Neural cell (in vitro differentiated cells): ENCODE data around the gene MTNR1A. TPM values are rescaled to one million over a fixed set of nuclear protein-coding genes. Genes with fewer than 3 reads are reported as not detected.

Experiments used
- H2AFZ ChIP-seq: fragments of 200-600, 300-800 bp; sonication (generic), shearing (Covaris generic); 2 replicates; pipeline ENCODE4 v1.6.0; 2014; ENCODE audit warnings: low read depth, mild to moderate bottlenecking, antibody characterized with exemption, low read length, moderate library complexity
- H3F3A ChIP-seq: fragments of 200-600 bp; shearing (Covaris generic); 2 replicates; pipeline ENCODE4 v1.6.1; 2016; ENCODE audit warnings: mild to moderate bottlenecking, moderate library complexity, mixed read lengths, antibody characterized with exemption, low read length; ENCODE audit not compliant: insufficient read depth, poor library complexity, severe bottlenecking
- H3K27ac ChIP-seq: fragments of 200-600, 300-800 bp; sonication (generic), shearing (Covaris generic); 2 replicates; pipeline ENCODE4 v1.5.1; 2014; ENCODE audit warnings: mild to moderate bottlenecking, low read length, moderate library complexity
- H3K27me3 ChIP-seq: fragments of 300-800, 200-600 bp; sonication (generic), shearing (Covaris generic); 2 replicates; pipeline ENCODE4 v1.6.0; 2014; ENCODE audit warnings: mild to moderate bottlenecking, low read depth, low read length, moderate library complexity; ENCODE audit not compliant: insufficient read depth
- H3K36me3 ChIP-seq: fragments of 300-800, 200-600 bp; sonication (generic), shearing (Covaris generic); 2 replicates; pipeline ENCODE4 v1.5.1; 2014; ENCODE audit warnings: mild to moderate bottlenecking, antibody characterized with exemption, low read length, moderate library complexity; ENCODE audit not compliant: insufficient read depth
- H3K4me2 ChIP-seq: fragments of 300-800, 200-600 bp; sonication (generic), shearing (Covaris generic); 2 replicates; pipeline ENCODE4 v1.6.0; 2014; ENCODE audit warnings: mild to moderate bottlenecking, low read length
- H3K4me3 ChIP-seq: fragments of 300-800, 200-600 bp; sonication (generic), shearing (Covaris generic); 2 replicates; pipeline ENCODE4 v1.5.1; 2014; ENCODE audit warnings: mild to moderate bottlenecking, low read length, moderate library complexity
- H3K79me2 ChIP-seq: fragments of 200-600 bp; shearing (Covaris generic); replicated peaks from 2 replicates; pipeline ENCODE4 v1.6.0; 2014; ENCODE audit warnings: mild to moderate bottlenecking, low read length, moderate library complexity; ENCODE audit not compliant: insufficient read depth
- H3K9ac ChIP-seq: fragments of 300-800, 200-600 bp; sonication (generic), shearing (Covaris generic); 2 replicates; pipeline ENCODE4 v1.6.1; 2016; ENCODE audit warnings: mild to moderate bottlenecking, low read length, mixed read lengths
- H3K9me2 ChIP-seq: fragments of 200-600 bp; shearing (Covaris generic); 2 replicates; pipeline ENCODE4 v1.6.1; 2016; ENCODE audit warnings: mild to moderate bottlenecking, low read length, mixed read lengths; ENCODE audit not compliant: insufficient read depth
- H3K9me3 ChIP-seq: fragments of 200-600, 300-800 bp; sonication (generic), shearing (Covaris generic); 2 replicates; pipeline ENCODE4 v1.6.1; 2016; ENCODE audit warnings: mild to moderate bottlenecking, mixed run types, low read length, moderate library complexity, mixed read lengths
- H4K20me1 ChIP-seq: fragments of 200-600 bp; shearing (Covaris generic); 2 replicates; pipeline ENCODE4 v1.6.1; 2016; ENCODE audit warnings: mild to moderate bottlenecking, mixed run types; ENCODE audit not compliant: insufficient read depth
- EP300 ChIP-seq: fragments of 450-650 bp; conservative IDR thresholded peaks from 2 replicates; pipeline ENCODE4 v1.6.1; 2014; ENCODE audit warnings: antibody characterized with exemption, mild to moderate bottlenecking, moderate library complexity; ENCODE audit not compliant: poor library complexity, severe bottlenecking
- EZH2 ChIP-seq: fragments of 200-600, 300-800 bp; shearing (Covaris generic), sonication (generic); IDR thresholded peaks from 2 replicates; pipeline ENCODE4 v1.6.1; 2014; ENCODE audit warnings: antibody characterized with exemption, low read length, borderline replicate concordance, mild to moderate bottlenecking; ENCODE audit not compliant: insufficient read depth, poor library complexity, severe bottlenecking
- MXI1 ChIP-seq: fragments of 450-650 bp; conservative IDR thresholded peaks from 2 replicates; pipeline ENCODE4 v1.6.1; 2014; ENCODE audit warnings: antibody characterized with exemption, mild to moderate bottlenecking; ENCODE audit not compliant: poor library complexity, severe bottlenecking
- POLR2AphosphoS5 ChIP-seq: IDR thresholded peaks from 2 replicates; pipeline ENCODE4 v1.6.1; 2012
- RAD21 ChIP-seq: fragments of 450-650 bp; conservative IDR thresholded peaks from 2 replicates; pipeline ENCODE4 v1.6.1; 2014; ENCODE audit warnings: antibody characterized with exemption, mild to moderate bottlenecking, moderate library complexity
- SMC3 ChIP-seq: fragments of 450-650 bp; conservative IDR thresholded peaks from 2 replicates; pipeline ENCODE4 v1.6.1; 2014; ENCODE audit warnings: antibody characterized with exemption, mild to moderate bottlenecking, moderate library complexity; ENCODE audit not compliant: poor library complexity
- TAF1 ChIP-seq: IDR thresholded peaks from 2 replicates; pipeline ENCODE4 v1.6.1; 2012; ENCODE audit warnings: low read depth
- polyA plus RNA-seq: library from polyadenylated mRNA; depleted of rRNA; stranded (reverse); fragments of >200 nt; gene quantifications from 2 replicates; pipeline ENCODE4 v1.2.3, GENCODE V29; 2014
- TF ChIP-seq, protein P1 (sequence below): fragments of 450-650 bp; IDR thresholded peaks from 2 replicates; pipeline ENCODE4 v1.5.1; 2014; ENCODE audit warnings: antibody characterized with exemption, mild to moderate bottlenecking, moderate library complexity; ENCODE audit not compliant: poor library complexity, severe bottlenecking
- TF ChIP-seq, protein P2 (sequence below): IDR thresholded peaks from 2 replicates; pipeline ENCODE4 v1.6.1; 2012; ENCODE audit warnings: borderline replicate concordance

MTNR1A gene
- polyA plus RNA-seq, 1 donor from 2014 or later, result not detected

DNA sequence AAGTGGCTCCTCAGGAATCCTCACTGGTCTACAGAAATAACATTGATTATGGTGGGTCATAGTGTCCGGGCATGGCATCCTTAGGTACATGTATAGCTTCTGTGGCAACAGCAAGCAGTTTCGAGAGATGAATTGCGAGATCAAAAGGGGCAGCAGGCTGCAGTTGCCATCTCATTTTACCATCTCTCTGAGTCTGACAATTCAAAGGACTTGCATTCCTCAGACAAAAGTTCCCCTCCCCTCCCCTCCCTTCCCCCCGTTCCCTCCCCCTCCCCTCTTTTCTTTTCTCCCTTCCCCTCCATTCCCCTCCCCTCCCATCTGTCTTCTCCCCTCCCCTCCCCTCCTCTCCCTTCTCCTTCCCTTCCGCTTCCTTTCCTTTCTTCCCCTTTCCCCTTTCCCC is 70.2 kb downstream of the MTNR1A start:
- no peaks in the 10 kb centered on the region for H3K79me2 ChIP-seq

DNA sequence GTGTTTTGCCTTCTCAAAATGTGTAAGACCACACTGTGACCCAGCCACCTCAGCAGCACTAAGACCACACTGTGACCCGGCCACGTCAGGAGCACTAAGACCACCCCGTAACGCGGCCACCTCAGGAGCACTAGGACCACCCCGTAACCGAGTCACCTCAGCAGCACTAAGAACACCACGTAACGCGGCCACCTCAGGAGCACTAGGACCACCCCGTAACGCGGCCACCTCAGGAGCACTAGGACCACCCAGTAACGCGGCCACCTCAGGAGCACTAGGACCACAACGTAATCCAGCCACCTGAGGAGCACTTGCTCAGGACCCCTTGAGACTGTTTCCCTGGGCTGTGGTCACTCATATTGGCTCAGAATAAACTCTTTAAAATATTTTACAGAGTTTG is 71.7 kb downstream of the MTNR1A start:
- no peak overlapping the region for H3K27ac ChIP-seq
- no peak overlapping the region for H2AFZ ChIP-seq
- no peaks in the 10 kb centered on the region for H3K36me3 ChIP-seq
- TF ChIP-seq, protein P1, sequence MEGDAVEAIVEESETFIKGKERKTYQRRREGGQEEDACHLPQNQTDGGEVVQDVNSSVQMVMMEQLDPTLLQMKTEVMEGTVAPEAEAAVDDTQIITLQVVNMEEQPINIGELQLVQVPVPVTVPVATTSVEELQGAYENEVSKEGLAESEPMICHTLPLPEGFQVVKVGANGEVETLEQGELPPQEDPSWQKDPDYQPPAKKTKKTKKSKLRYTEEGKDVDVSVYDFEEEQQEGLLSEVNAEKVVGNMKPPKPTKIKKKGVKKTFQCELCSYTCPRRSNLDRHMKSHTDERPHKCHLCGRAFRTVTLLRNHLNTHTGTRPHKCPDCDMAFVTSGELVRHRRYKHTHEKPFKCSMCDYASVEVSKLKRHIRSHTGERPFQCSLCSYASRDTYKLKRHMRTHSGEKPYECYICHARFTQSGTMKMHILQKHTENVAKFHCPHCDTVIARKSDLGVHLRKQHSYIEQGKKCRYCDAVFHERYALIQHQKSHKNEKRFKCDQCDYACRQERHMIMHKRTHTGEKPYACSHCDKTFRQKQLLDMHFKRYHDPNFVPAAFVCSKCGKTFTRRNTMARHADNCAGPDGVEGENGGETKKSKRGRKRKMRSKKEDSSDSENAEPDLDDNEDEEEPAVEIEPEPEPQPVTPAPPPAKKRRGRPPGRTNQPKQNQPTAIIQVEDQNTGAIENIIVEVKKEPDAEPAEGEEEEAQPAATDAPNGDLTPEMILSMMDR, result no peak
- TF ChIP-seq, protein P2, sequence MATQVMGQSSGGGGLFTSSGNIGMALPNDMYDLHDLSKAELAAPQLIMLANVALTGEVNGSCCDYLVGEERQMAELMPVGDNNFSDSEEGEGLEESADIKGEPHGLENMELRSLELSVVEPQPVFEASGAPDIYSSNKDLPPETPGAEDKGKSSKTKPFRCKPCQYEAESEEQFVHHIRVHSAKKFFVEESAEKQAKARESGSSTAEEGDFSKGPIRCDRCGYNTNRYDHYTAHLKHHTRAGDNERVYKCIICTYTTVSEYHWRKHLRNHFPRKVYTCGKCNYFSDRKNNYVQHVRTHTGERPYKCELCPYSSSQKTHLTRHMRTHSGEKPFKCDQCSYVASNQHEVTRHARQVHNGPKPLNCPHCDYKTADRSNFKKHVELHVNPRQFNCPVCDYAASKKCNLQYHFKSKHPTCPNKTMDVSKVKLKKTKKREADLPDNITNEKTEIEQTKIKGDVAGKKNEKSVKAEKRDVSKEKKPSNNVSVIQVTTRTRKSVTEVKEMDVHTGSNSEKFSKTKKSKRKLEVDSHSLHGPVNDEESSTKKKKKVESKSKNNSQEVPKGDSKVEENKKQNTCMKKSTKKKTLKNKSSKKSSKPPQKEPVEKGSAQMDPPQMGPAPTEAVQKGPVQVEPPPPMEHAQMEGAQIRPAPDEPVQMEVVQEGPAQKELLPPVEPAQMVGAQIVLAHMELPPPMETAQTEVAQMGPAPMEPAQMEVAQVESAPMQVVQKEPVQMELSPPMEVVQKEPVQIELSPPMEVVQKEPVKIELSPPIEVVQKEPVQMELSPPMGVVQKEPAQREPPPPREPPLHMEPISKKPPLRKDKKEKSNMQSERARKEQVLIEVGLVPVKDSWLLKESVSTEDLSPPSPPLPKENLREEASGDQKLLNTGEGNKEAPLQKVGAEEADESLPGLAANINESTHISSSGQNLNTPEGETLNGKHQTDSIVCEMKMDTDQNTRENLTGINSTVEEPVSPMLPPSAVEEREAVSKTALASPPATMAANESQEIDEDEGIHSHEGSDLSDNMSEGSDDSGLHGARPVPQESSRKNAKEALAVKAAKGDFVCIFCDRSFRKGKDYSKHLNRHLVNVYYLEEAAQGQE, result no peak
- no peak for TF ChIP-seq POLR2AphosphoS5
- no peak for TF ChIP-seq TAF1
- no peak for TF ChIP-seq MXI1
- H3K9me3 ChIP-seq, result no peaks in the 10 kb centered on the region
- no peaks in the 10 kb centered on the region for H3K9me2 ChIP-seq
- no peaks in the 10 kb centered on the region for H4K20me1 ChIP-seq
- H3K27me3 ChIP-seq, result no peaks in the 10 kb centered on the region
- H3K4me3 ChIP-seq, result no peak overlapping the region
- no peak overlapping the region for H3K9ac ChIP-seq
- H3K4me2 ChIP-seq, result no peak overlapping the region
- H3F3A ChIP-seq, result no peaks in the 10 kb centered on the region
- no peaks in the 10 kb centered on the region for H3K79me2 ChIP-seq

More for the DNA sequence above, 70.2 kb downstream of the MTNR1A start:
- H4K20me1 ChIP-seq, result no peaks in the 10 kb centered on the region
- H3K9ac ChIP-seq, result no peak overlapping the region
- no peaks in the 10 kb centered on the region for H3F3A ChIP-seq
- no peak overlapping the region for H3K4me2 ChIP-seq
- TF ChIP-seq SMC3, result no peak
- TF ChIP-seq, protein P1, result no peak
- TF ChIP-seq, protein P2, result no peak
- no peak for TF ChIP-seq RAD21
- TF ChIP-seq EZH2, result no peak
- no peak for TF ChIP-seq POLR2AphosphoS5
- TF ChIP-seq EP300, result no peak
- TF ChIP-seq MXI1, result no peak
- TF ChIP-seq TAF1, result no peak
- no peak overlapping the region for H3K27ac ChIP-seq
- H3K36me3 ChIP-seq, result no peaks in the 10 kb centered on the region
- no peak overlapping the region for H3K4me3 ChIP-seq
- no peaks in the 10 kb centered on the region for H3K9me2 ChIP-seq
- H3K9me3 ChIP-seq, result no peaks in the 10 kb centered on the region
- no peak overlapping the region for H2AFZ ChIP-seq
- no peaks in the 10 kb centered on the region for H3K27me3 ChIP-seq
